Activated CD4-positive, alpha-beta memory T cell treated with anti-CD3 and anti-CD28 coated beads, Interleukin-2, amount 10 ng/mL, durations not matched to agents 7 days and 5 days (primary cell): ENCODE measurements around the gene SMU1. TPM values are rescaled to one million over a fixed set of nuclear protein-coding genes. Genes with fewer than 3 reads are reported as not detected.
A peak's percentile ranks its signal among the peaks of the same experiment; 100 is the strongest.
"Not testable (repeated sequence)": the region's sequence is repeated elsewhere in the genome, so short reads cannot be mapped to it uniquely, and the experiment has no call there.

ENCODE experiments used
- CTCF ChIA-PET: fragments of 350-600 bp; sonication (Branson Sonifier 250); formaldehyde crosslinking; loops from one replicate; lab custom pipeline; 2021; ENCODE audit warnings: antibody characterized with exemption, inconsistent platforms; lab: Charles Lee
- POLR2A ChIA-PET: fragments of 350-600 bp; sonication (Branson Sonifier 250); formaldehyde crosslinking; loops from one replicate; lab custom pipeline; 2021; ENCODE audit warnings: antibody characterized with exemption; lab: Charles Lee
- DNase-seq: peaks from one replicate; pipeline ENCODE4 v3.0.0-alpha.2; 2020
- H3K27ac Mint-ChIP-seq: one replicate; pipeline ENCODE4 v1.8.0; 2021; ENCODE audit warnings: mild to moderate bottlenecking, mixed read lengths
- H3K27me3 Mint-ChIP-seq: one replicate; pipeline ENCODE4 v1.8.0; 2021; ENCODE audit warnings: mixed read lengths
- H3K36me3 Mint-ChIP-seq: one replicate; pipeline ENCODE4 v1.8.0; 2021; ENCODE audit warnings: low read depth, mixed read lengths
- H3K4me1 Mint-ChIP-seq: one replicate; pipeline ENCODE4 v1.8.0; 2021; ENCODE audit warnings: mixed read lengths
- H3K4me3 Mint-ChIP-seq: one replicate; pipeline ENCODE4 v1.8.0; 2021; ENCODE audit warnings: mild to moderate bottlenecking, mixed read lengths
- H3K9me3 Mint-ChIP-seq: one replicate; pipeline ENCODE4 v1.8.0; 2021; ENCODE audit warnings: mixed read lengths
- total RNA-seq, 2 experiments: library from RNA; stranded (reverse); gene quantifications; one replicate each; pipeline ENCODE4 v1.2.3, GENCODE V29; 2021

The SMU1 gene
- total RNA-seq, 2 experiments from 2014 or later, result 22.5 to 22.9 TPM

- Mint-ChIP-seq H3K27me3 (no peaks in the 10 kb centered on the region), H3K4me1 (no peaks in the 10 kb centered on the region), H3K36me3 (no peaks in the 10 kb centered on the region), H3K27ac (no peak overlapping the region), H3K4me3 (no peak overlapping the region), H3K9me3 (no peaks in the 10 kb centered on the region)
- ChIA-PET POLR2A (interaction anchor here (1.0 kb wide), 1 partner anchor 15 kb away, joined by 3 read pairs; no protein-coding TSS in a partner anchor), CTCF (no interaction called here)
- no peak for DNase-seq
Observed at GRCh38 chr9:33102551-33103210, 26.2 kb upstream of the SMU1 start.

DNA sequence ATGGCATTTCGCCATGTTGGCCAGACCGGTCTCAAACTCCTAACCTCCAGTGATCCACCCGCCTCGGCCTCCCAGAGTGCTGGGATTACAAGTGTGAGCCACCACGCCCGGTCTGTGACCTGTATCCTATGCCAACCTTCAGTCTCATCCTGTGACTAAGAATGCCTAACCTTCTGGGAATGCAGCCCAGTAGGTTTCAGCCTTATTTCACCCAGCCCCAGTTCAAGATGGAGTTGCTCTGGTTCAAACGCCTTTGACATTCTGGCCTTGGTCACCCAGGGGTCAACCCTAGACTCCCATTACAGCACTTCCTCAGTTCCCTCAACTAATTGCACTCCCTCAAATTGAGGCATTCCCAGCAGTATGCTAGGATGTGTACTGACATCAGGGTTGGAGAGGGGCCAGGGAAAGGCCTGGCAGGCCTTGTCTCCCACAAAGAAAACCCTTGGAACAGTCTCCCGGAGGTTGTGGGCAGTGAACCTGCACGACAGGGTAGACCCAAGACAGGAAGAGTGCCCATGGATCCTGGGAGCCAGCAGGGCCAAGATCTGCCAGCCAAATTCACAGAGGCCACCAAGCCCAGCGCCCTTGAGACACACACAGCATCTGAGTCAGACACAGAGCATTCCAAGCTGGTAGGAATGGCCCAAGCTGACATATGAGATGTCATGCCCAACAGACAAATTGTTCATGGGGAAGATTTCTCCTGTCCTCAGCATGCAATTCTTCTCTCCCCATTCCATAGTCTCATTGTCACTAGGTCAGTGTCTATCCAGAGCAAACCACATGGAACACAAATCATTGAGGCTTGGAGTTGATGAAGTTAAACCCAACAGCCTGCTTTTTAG, 24.9 kb upstream of the SMU1 start:
- H3K36me3 Mint-ChIP-seq, result no peaks in the 10 kb centered on the region
- POLR2A ChIA-PET, result interaction anchor here (1.0 kb wide), 1 partner anchor 16 kb away, joined by 3 read pairs; no protein-coding TSS in a partner anchor
- no peaks in the 10 kb centered on the region for H3K27me3 Mint-ChIP-seq
- H3K27ac Mint-ChIP-seq, result no peak overlapping the region
- no peak for DNase-seq
- no peaks in the 10 kb centered on the region for H3K4me1 Mint-ChIP-seq
- no peaks in the 10 kb centered on the region for H3K9me3 Mint-ChIP-seq
- CTCF ChIA-PET, result no interaction called here
- no peak overlapping the region for H3K4me3 Mint-ChIP-seq

GRCh38 chr9:33099754-33100153, 23.3 kb upstream of the SMU1 start:
- no peak for DNase-seq
- ChIA-PET POLR2A (no interaction called here), CTCF (interaction anchor here (1.1 kb wide), 1 partner anchor 126 kb away, joined by 3 read pairs; no protein-coding TSS in a partner anchor)
- Mint-ChIP-seq H3K4me3 (no peak overlapping the region), H3K27me3 (no peaks in the 10 kb centered on the region), H3K27ac (no peak overlapping the region), H3K4me1 (no peaks in the 10 kb centered on the region), H3K36me3 (no peaks in the 10 kb centered on the region), H3K9me3 (no peaks in the 10 kb centered on the region)

DNA sequence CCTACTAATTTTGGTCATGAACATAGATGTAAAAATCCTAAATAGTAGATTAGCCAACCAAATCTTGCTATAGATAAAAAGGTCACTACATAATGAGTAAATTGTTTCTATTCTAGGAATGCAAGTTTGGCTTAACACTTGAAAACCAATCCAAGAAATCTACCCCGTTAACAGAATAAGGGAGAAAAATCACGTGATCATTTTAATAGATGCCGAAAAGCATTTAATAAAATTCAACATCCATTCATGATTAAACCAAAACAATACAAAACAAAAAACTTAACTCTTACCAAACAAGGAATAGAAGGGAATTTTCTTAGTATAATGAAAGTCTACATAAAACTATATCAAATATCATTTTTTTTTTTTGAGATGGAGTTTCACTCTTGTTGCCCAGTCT, 20.7 kb upstream of the SMU1 start:
- Mint-ChIP-seq H3K4me1 (peaks cover 8% of the 10 kb centered on the region), H3K4me3 (no peak overlapping the region), H3K36me3 (no peaks in the 10 kb centered on the region), H3K27ac (no peak overlapping the region), H3K27me3 (no peaks in the 10 kb centered on the region), H3K9me3 (no peaks in the 10 kb centered on the region)
- no peak for DNase-seq
- POLR2A ChIA-PET, result no interaction called here
- CTCF ChIA-PET, result no interaction called here

GRCh38 chr9:33092634-33093033, 16.2 kb upstream of the SMU1 start:
- Mint-ChIP-seq H3K9me3 (peaks cover 4% of the 10 kb centered on the region), H3K27ac (no peak overlapping the region), H3K4me3 (no peak overlapping the region), H3K36me3 (peaks cover 7% of the 10 kb centered on the region), H3K4me1 (peaks cover 10% of the 10 kb centered on the region), H3K27me3 (peaks cover 16% of the 10 kb centered on the region)
- ChIA-PET CTCF (no interaction called here), POLR2A (no interaction called here)
- DNase-seq, result no peak

DNA sequence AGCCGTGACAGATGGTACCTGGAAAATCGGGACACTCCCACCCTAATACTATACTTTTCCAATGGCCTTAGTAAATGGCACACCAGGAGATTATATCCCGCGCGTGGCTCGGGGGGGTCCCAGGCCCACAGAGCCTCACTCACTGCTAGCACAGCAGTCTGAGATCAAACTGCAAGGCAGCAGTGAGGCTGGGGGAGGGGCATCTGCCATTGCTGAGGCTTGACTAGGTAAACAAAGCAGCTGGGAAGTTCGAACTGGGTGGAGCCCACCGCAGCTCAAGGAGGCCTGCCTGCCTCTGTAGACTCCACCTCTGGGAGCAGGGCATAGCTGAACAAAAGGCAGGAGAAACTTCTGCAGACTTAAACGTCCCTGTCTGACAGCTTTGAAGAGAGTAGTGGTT, 9.2 kb upstream of the SMU1 start:
- H3K27ac Mint-ChIP-seq, DNase-seq, H3K9me3 Mint-ChIP-seq, H3K4me3 Mint-ChIP-seq, H3K36me3 Mint-ChIP-seq: not testable (repeated sequence)
- peaks cover 25% of the 10 kb centered on the region for H3K27me3 Mint-ChIP-seq
- ChIA-PET CTCF (interaction anchor here (0.6 to 1.5 kb wide), 2 partner anchors 84 to 141 kb away, joined by 3 to 4 read pairs; no protein-coding TSS in a partner anchor), POLR2A (interaction anchor here (1.1 to 1.6 kb wide), 3 partner anchors 10 to 141 kb away, joined by 3 to 4 read pairs (median 3); partner anchors contain the start of genes B4GALT1 and SMU1)
- H3K4me1 Mint-ChIP-seq, result peaks cover 15% of the 10 kb centered on the region

DNA sequence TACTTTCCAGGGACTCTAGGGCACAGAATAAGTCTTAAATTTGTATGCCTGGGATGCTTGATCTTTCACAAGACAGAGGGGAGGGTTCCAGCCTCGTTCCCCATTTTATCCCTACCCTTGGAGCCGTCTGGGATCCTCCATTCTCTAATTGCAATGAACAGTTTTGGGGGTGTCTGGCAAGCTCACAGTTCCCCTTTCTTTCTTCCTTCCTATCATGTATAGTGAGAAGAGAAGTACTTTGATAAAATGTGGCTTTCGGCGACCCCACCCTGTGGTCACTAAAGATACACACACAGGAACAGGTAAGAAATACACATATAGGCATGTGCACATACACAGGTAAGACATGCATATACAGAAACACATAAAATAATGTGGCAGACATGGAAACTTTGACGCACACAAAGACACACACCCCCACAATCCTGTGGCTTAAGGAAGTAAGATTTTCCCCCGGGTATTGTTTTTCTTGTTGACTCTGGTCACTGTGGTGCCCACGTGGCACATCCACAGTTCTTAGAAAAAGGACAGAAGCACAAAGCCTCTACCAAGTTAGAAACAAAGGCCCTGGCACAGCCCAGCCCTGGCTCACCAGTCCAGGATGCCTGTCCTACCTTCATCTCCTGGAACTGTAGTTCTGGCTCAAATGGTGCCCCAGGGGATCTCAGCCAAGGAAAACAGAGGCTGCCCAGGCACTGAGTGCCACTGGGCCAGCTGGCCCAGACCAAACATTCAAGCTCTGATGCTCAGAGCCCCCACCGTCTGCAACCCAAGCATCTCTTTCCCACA, 6.3 kb upstream of the SMU1 start:
- Mint-ChIP-seq H3K4me3 (no peak overlapping the region), H3K27me3 (peaks cover 9% of the 10 kb centered on the region), H3K4me1 (peaks cover 27% of the 10 kb centered on the region), H3K27ac (peak overlapping the region; percentile 62), H3K9me3 (no peaks in the 10 kb centered on the region), H3K36me3 (no peaks in the 10 kb centered on the region)
- ChIA-PET CTCF (interaction anchor here (0.8 to 2.1 kb wide), 5 partner anchors 54 to 205 kb away, joined by 3 to 19 read pairs (median 3); partner anchors contain the start of gene B4GALT1), POLR2A (interaction anchor here (0.6 to 2.4 kb wide), 8 partner anchors 77 to 221 kb away, joined by 3 to 8 read pairs (median 3); partner anchors contain the start of genes B4GALT1, BAG1 and CHMP5)
- DNase-seq, result no peak

- Mint-ChIP-seq H3K4me1 (peaks cover 31% of the 10 kb centered on the region), H3K27ac (peak overlapping the region; percentile 62), H3K36me3 (no peaks in the 10 kb centered on the region), H3K9me3 (no peaks in the 10 kb centered on the region), H3K4me3 (no peak overlapping the region), H3K27me3 (peaks cover 4% of the 10 kb centered on the region)
- no peak for DNase-seq
- CTCF ChIA-PET, result interaction anchor here (0.8 to 2.1 kb wide), 5 partner anchors 55 to 206 kb away, joined by 3 to 19 read pairs (median 3); partner anchors contain the start of gene B4GALT1
- POLR2A ChIA-PET, result interaction anchor here (0.6 to 2.4 kb wide), 8 partner anchors 78 to 221 kb away, joined by 3 to 8 read pairs (median 3); partner anchors contain the start of genes B4GALT1, BAG1 and CHMP5
Observed at GRCh38 chr9:33082128-33082527, 5.7 kb upstream of the SMU1 start.

GRCh38 chr9:33081128-33081851, 4.8 kb upstream of the SMU1 start:
- H3K9me3 Mint-ChIP-seq, result no peaks in the 10 kb centered on the region
- peaks cover 3% of the 10 kb centered on the region for H3K36me3 Mint-ChIP-seq
- DNase-seq, result peak; percentile 81
- ChIA-PET CTCF (interaction anchor here (1.0 to 3.1 kb wide), 4 partner anchors 86 to 145 kb away, joined by 3 to 26 read pairs (median 15); partner anchors contain the start of gene B4GALT1), POLR2A (interaction anchor here (0.8 to 2.7 kb wide), 9 partner anchors 14 to 183 kb away, joined by 3 to 10 read pairs (median 5); partner anchors contain the start of genes B4GALT1, BAG1, CHMP5 and DNAJA1)
- H3K27me3 Mint-ChIP-seq, result peaks cover under 1% of the 10 kb centered on the region
- no peak overlapping the region for H3K27ac Mint-ChIP-seq
- peaks cover 38% of the 10 kb centered on the region for H3K4me1 Mint-ChIP-seq
- no peak overlapping the region for H3K4me3 Mint-ChIP-seq

DNA sequence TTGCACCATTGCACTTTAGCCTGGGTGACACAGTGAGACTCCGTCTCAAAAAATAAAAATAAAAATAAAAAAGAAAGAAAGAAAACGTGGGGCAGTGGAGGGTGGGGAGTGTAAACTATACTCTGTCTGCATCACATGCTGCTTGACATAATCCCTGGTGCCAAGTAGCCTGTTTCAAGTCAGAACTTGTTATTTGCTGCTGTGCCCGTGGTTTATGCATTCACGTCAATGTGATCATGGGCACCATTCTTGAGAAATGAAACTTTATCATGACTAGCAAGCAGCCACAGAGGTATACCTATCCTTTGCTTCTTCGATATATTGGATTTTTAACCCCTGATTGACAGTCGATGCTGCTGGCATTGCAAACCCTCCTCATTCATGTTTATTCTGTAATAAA, 4.1 kb upstream of the SMU1 start:
- no peaks in the 10 kb centered on the region for H3K27me3 Mint-ChIP-seq
- CTCF ChIA-PET, result interaction anchor here (0.5 to 3.1 kb wide), 5 partner anchors 80 to 235 kb away, joined by 3 to 26 read pairs (median 3); no protein-coding TSS in a partner anchor
- H3K36me3 Mint-ChIP-seq, result peaks cover 8% of the 10 kb centered on the region
- H3K9me3 Mint-ChIP-seq, result no peaks in the 10 kb centered on the region
- POLR2A ChIA-PET, result interaction anchor here (0.8 to 2.7 kb wide), 7 partner anchors 13 to 183 kb away, joined by 3 to 10 read pairs (median 5); partner anchors contain the start of genes B4GALT1, BAG1, CHMP5 and DNAJA1
- H3K27ac Mint-ChIP-seq, result no peak overlapping the region
- H3K4me1 Mint-ChIP-seq, result peaks cover 39% of the 10 kb centered on the region
- peak; percentile 30 for DNase-seq
- no peak overlapping the region for H3K4me3 Mint-ChIP-seq

DNA sequence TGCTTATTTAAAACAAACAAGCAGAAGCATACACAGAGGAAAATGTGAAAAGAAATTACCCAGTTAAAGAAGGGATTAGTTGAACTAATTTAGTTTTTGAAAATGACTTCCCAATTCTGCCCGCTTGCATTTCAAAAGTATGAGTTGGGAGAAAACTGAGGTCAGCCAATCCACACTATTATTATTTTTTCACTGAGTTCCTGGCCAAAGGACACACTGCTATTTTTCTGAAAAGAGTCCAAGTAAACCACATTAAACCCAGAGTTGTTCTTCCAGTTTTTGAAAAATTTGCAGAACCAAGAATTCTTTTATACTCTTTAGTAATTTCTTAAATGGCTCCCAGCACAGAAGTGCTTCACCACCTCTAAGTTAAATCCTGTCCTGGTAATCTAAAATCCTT, 7.5 kb downstream of the SMU1 start:
- H3K27me3 Mint-ChIP-seq, result no peaks in the 10 kb centered on the region
- no peak overlapping the region for H3K27ac Mint-ChIP-seq
- H3K4me3 Mint-ChIP-seq, result no peak overlapping the region
- no peaks in the 10 kb centered on the region for H3K9me3 Mint-ChIP-seq
- no peak for DNase-seq
- H3K4me1 Mint-ChIP-seq, result peaks cover 38% of the 10 kb centered on the region
- H3K36me3 Mint-ChIP-seq, result peaks cover 68% of the 10 kb centered on the region
- POLR2A ChIA-PET, result interaction anchor here (3.5 kb wide), 1 partner anchor 43 kb away, joined by 16 read pairs; the partner anchor contains the start of gene DNAJA1
- CTCF ChIA-PET, result no interaction called here
